Measurements from ENCODE around the gene SLC48A1.

- TF ChIP-seq CTCF (IDR thresholded peaks at IDR 0.05) (no peak), POLR2A (IDR thresholded peaks at IDR 0.05) (no peak)
Observed at GRCh38 chr12:47730341-47730744, 42.7 kb upstream of the SLC48A1 start.
